H9 (cell line): Measurements from ENCODE around the gene TERB1. TPM values are rescaled to one million over a fixed set of nuclear protein-coding genes. Genes with fewer than 3 reads are reported as not detected.

Experiments used
- DNase-seq: peaks from one replicate; pipeline ENCODE4 v3.0.0-alpha.2; 2017
- H2AFZ ChIP-seq: one replicate; pipeline ENCODE4 v1.6.1; 2013; ENCODE audit warnings: mild to moderate bottlenecking, low read length, control low read depth, moderate library complexity
- H2AK5ac ChIP-seq: 2 replicates; pipeline ENCODE4 v1.6.1; 2013; ENCODE audit warnings: low read length, control low read depth, mixed read lengths; ENCODE audit not compliant: insufficient read length
- H2BK120ac ChIP-seq: one replicate; pipeline ENCODE4 v1.6.1; 2013; ENCODE audit warnings: low read depth, mild to moderate bottlenecking, low read length, control low read depth, inconsistent platforms; ENCODE audit not compliant: poor library complexity, severe bottlenecking
- H2BK12ac ChIP-seq: 2 replicates; pipeline ENCODE4 v1.6.1; 2013; ENCODE audit warnings: low read length, control low read depth, mixed read lengths, low read depth; ENCODE audit not compliant: insufficient read length
- H2BK15ac ChIP-seq: 2 replicates; pipeline ENCODE4 v1.6.1; 2013; ENCODE audit warnings: low read depth, low read length, control low read depth
- H2BK20ac ChIP-seq: one replicate; pipeline ENCODE4 v1.6.1; 2013; ENCODE audit warnings: low read depth, mild to moderate bottlenecking, low read length, control low read depth, inconsistent platforms; ENCODE audit not compliant: poor library complexity, severe bottlenecking
- H2BK5ac ChIP-seq: 2 replicates; pipeline ENCODE4 v1.6.1; 2013; ENCODE audit warnings: low read length, control low read depth, mixed read lengths; ENCODE audit not compliant: insufficient read length
- H3K14ac ChIP-seq: 2 replicates; pipeline ENCODE4 v1.6.1; 2013; ENCODE audit warnings: low read length, control low read depth; ENCODE audit not compliant: insufficient read depth
- H3K18ac ChIP-seq: 2 replicates; pipeline ENCODE4 v1.6.1; 2013; ENCODE audit warnings: low read depth, mild to moderate bottlenecking, mixed read lengths, low read length, control low read depth; ENCODE audit not compliant: insufficient read length
- H3K23ac ChIP-seq: 2 replicates; pipeline ENCODE4 v1.6.1; 2013; ENCODE audit warnings: low read length, control low read depth, mixed read lengths, low read depth; ENCODE audit not compliant: insufficient read length
- H3K23me2 ChIP-seq: 2 replicates; pipeline ENCODE4 v1.6.1; 2013; ENCODE audit warnings: low read depth, mild to moderate bottlenecking, mixed read lengths, low read length, control low read depth; ENCODE audit not compliant: insufficient read length, poor library complexity, severe bottlenecking
- H3K27ac ChIP-seq: 2 replicates; pipeline ENCODE4 v1.5.1; 2013; ENCODE audit warnings: low read length, control low read depth, mixed read lengths, low read depth; ENCODE audit not compliant: insufficient read length
- H3K27me3 ChIP-seq: 2 replicates; pipeline ENCODE4 v1.6.1; 2013; ENCODE audit warnings: low read length, control low read depth, inconsistent platforms; ENCODE audit not compliant: insufficient read depth
- H3K4ac ChIP-seq: 2 replicates; pipeline ENCODE4 v1.6.1; 2013; ENCODE audit warnings: low read depth, mild to moderate bottlenecking, control low read depth, inconsistent platforms, low read length, moderate library complexity
- H3K4me1 ChIP-seq: 2 replicates; pipeline ENCODE4 v1.6.1; 2013; ENCODE audit warnings: low read length, control low read depth, inconsistent platforms; ENCODE audit not compliant: insufficient read depth
- H3K4me2 ChIP-seq: 2 replicates; pipeline ENCODE4 v1.6.1; 2013; ENCODE audit warnings: low read length, control low read depth, mixed read lengths; ENCODE audit not compliant: insufficient read length, insufficient read depth
- H3K56ac ChIP-seq: 2 replicates; pipeline ENCODE4 v1.6.1; 2013; ENCODE audit warnings: low read depth, mild to moderate bottlenecking, mixed read lengths, low read length, control low read depth; ENCODE audit not compliant: insufficient read length
- H3K79me1 ChIP-seq: 2 replicates; pipeline ENCODE4 v1.6.1; 2013; ENCODE audit warnings: low read depth, mild to moderate bottlenecking, moderate library complexity, low read length, control low read depth, inconsistent platforms; ENCODE audit not compliant: insufficient read depth, poor library complexity, severe bottlenecking
- H3K79me2 ChIP-seq: 2 replicates; pipeline ENCODE4 v1.6.1; 2013; ENCODE audit warnings: low read length, control low read depth, inconsistent platforms; ENCODE audit not compliant: insufficient read depth
- H3K9ac ChIP-seq: 2 replicates; pipeline ENCODE4 v1.6.1; 2013; ENCODE audit warnings: low read length, control low read depth, mixed read lengths; ENCODE audit not compliant: insufficient read length; ENCODE audit errors: extremely low read depth
- H3K9me3 ChIP-seq: one replicate; pipeline ENCODE4 v1.6.1; 2013; ENCODE audit warnings: low read depth, low read length, inconsistent platforms; ENCODE audit not compliant: control insufficient read depth
- H3T11ph ChIP-seq: one replicate; pipeline ENCODE4 v1.6.1; 2013; ENCODE audit warnings: mild to moderate bottlenecking, low read length, control low read depth, inconsistent platforms
- H4K20me1 ChIP-seq: one replicate; pipeline ENCODE4 v1.6.1; 2013; ENCODE audit not compliant: control insufficient read depth, insufficient read length, insufficient read depth
- H4K5ac ChIP-seq: 2 replicates; pipeline ENCODE4 v1.6.1; 2013; ENCODE audit warnings: low read depth, mild to moderate bottlenecking, mixed read lengths, low read length, control low read depth; ENCODE audit not compliant: insufficient read length
- H4K8ac ChIP-seq: replicated peaks from 2 replicates; pipeline ENCODE4 v1.6.1; 2013; ENCODE audit warnings: low read length, control low read depth, mixed read lengths, low read depth; ENCODE audit not compliant: insufficient read length
- H4K91ac ChIP-seq: 2 replicates; pipeline ENCODE4 v1.6.1; 2013; ENCODE audit warnings: low read depth, mild to moderate bottlenecking, moderate library complexity, mixed read lengths, low read length, control low read depth; ENCODE audit not compliant: insufficient read length
- H3K27ac Mint-ChIP-seq, 3 experiments: 2 replicates in 2 of 3; 3 replicates in 1 of 3; pipeline ENCODE4 v1.8.0; 2020 to 2021; ENCODE audit warnings: mixed read lengths in 3 of 3, mild to moderate bottlenecking in 1 of 3, moderate library complexity in 1 of 3
- H3K27me3 Mint-ChIP-seq: 2 replicates; pipeline ENCODE4 v1.8.0; 2021; ENCODE audit warnings: low read depth, mild to moderate bottlenecking, moderate library complexity, mixed read lengths
- H3K36me3 Mint-ChIP-seq, 3 experiments: 2 replicates in 2 of 3; 3 replicates in 1 of 3; pipeline ENCODE4 v1.8.0; 2020 to 2021; ENCODE audit warnings: low read depth in 3 of 3, mixed read lengths in 3 of 3; ENCODE audit not compliant: insufficient read depth in 1 of 3
- H3K4me1 Mint-ChIP-seq, 2 experiments: 2 replicates each; pipeline ENCODE4 v1.8.0; 2020; ENCODE audit warnings: mixed read lengths in 2 of 2
- H3K4me3 Mint-ChIP-seq, 2 experiments: 2 replicates in 1 of 2; 3 replicates in 1 of 2; pipeline ENCODE4 v1.8.0; 2020 to 2021; ENCODE audit warnings: mild to moderate bottlenecking in 2 of 2, mixed read lengths in 2 of 2, moderate library complexity in 1 of 2
- H3K9me3 Mint-ChIP-seq, 2 experiments: 2 replicates in 1 of 2; 3 replicates in 1 of 2; pipeline ENCODE4 v1.8.0; 2020; ENCODE audit warnings: mild to moderate bottlenecking in 2 of 2, mixed read lengths in 2 of 2, moderate library complexity in 1 of 2
- WGBS: extraction: QIAGEN DNeasy Blood & Tissue Kit; methylation state at CpG from one replicate; pipeline ENCODE4 v1.1.7; 2013; ENCODE audit warnings: missing lambda C conversion rate, low lambda C conversion rate, mixed read lengths; ENCODE audit not compliant: insufficient read length; ENCODE audit errors: extremely low coverage; 5-methylcytosine and 5-hydroxymethylcytosine counted together
- total RNA-seq: library from RNA; stranded (reverse); gene quantifications from 2 replicates; pipeline ENCODE4 v1.2.1, GENCODE V29; 2021
- TF ChIP-seq, protein P1 (sequence below): fragments of 200-600 bp; sonication (generic); conservative IDR thresholded peaks from 3 replicates; pipeline ENCODE4 v1.8.0; 2021; ENCODE audit warnings: antibody characterized with exemption, mild to moderate bottlenecking

TERB1 gene
- total RNA-seq, 1 experiment from 2014 or later, result not detected

DNA sequence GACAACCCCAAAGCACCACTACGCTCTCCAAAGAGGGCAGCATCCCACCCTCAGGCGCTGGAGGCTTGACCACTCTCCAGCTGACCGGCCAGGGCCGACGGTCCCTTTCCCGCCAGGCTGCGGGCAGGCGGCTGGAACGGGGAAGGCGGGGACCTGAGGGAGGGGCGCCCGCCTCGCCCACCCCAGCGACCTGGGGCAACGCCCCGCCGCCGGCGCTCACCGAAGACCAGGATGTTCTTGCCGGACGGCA lies 50.4 kb downstream of the TERB1 start:
- H2AK5ac ChIP-seq, result no peak overlapping the region
- H3K23me2 ChIP-seq, result peaks cover 8% of the 10 kb centered on the region
- H2BK5ac ChIP-seq, result peak overlapping the region; percentile 80
- no peak overlapping the region for H3T11ph ChIP-seq
- no peak overlapping the region for H2BK20ac ChIP-seq
- no peak overlapping the region for H2AFZ ChIP-seq
- peaks cover 21% of the 10 kb centered on the region for H3K79me1 ChIP-seq
- peak overlapping the region; percentile 61 for H3K18ac ChIP-seq
- no peak overlapping the region for H3K56ac ChIP-seq
- peak overlapping the region; percentile 63 for H4K5ac ChIP-seq
- H2BK120ac ChIP-seq, result no peak overlapping the region
- no peak overlapping the region for H2BK15ac ChIP-seq
- peak overlapping the region; percentile 86 for H3K9ac ChIP-seq
- peak overlapping the region; percentile 88 for H3K4me2 ChIP-seq
- peak overlapping the region; percentile 91 for H3K14ac ChIP-seq
- H4K20me1 ChIP-seq, result peaks cover 5% of the 10 kb centered on the region
- Mint-ChIP-seq H3K4me1 (peaks cover 23 to 28% of the 10 kb centered on the region in 2 experiments), H3K27ac (peak overlapping the region; percentile 19 to 61 (median 20); a peak in 4 of 7 replicates), H3K4me3 (peak overlapping the region; percentile 84 to 93), H3K27me3 (peaks cover 13% of the 10 kb centered on the region), H3K9me3 (no peaks in the 10 kb centered on the region), H3K36me3 (peaks cover 24 to 46% (median 45%) of the 10 kb centered on the region in 3 experiments)
- no peaks in the 10 kb centered on the region for H3K9me3 ChIP-seq
- H3K4me1 ChIP-seq, result no peaks in the 10 kb centered on the region; the same call in 1 of the 2 replicates
- no peak for DNase-seq
- no peak overlapping the region; the same call in 1 of the 2 replicates for H3K4ac ChIP-seq
- no peak overlapping the region for H3K27ac ChIP-seq
- H2BK12ac ChIP-seq, result no peak overlapping the region
- TF ChIP-seq, protein P1, sequence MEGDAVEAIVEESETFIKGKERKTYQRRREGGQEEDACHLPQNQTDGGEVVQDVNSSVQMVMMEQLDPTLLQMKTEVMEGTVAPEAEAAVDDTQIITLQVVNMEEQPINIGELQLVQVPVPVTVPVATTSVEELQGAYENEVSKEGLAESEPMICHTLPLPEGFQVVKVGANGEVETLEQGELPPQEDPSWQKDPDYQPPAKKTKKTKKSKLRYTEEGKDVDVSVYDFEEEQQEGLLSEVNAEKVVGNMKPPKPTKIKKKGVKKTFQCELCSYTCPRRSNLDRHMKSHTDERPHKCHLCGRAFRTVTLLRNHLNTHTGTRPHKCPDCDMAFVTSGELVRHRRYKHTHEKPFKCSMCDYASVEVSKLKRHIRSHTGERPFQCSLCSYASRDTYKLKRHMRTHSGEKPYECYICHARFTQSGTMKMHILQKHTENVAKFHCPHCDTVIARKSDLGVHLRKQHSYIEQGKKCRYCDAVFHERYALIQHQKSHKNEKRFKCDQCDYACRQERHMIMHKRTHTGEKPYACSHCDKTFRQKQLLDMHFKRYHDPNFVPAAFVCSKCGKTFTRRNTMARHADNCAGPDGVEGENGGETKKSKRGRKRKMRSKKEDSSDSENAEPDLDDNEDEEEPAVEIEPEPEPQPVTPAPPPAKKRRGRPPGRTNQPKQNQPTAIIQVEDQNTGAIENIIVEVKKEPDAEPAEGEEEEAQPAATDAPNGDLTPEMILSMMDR, result no peak
- H4K8ac ChIP-seq, result no peak overlapping the region
- no CpG with 5 or more reads among the region's 22 CpGs for WGBS
- no peak overlapping the region for H3K23ac ChIP-seq
- no peaks in the 10 kb centered on the region for H3K27me3 ChIP-seq
- peaks cover 20% of the 10 kb centered on the region for H3K79me2 ChIP-seq
- H4K91ac ChIP-seq, result no peak overlapping the region
